DMS 273 (cell line): Measurements from ENCODE around the gene FRAS1.
"Not testable (repeated sequence)": the region's sequence is repeated elsewhere in the genome, so short reads cannot be mapped to it uniquely, and the experiment has no call there.

Experiments
- DNase-seq: peaks from one replicate; lab custom pipeline; 2025; ENCODE audit not compliant: unreplicated experiment; lab: John Stamatoyannopoulos, UW

FRAS1 gene, protein sequence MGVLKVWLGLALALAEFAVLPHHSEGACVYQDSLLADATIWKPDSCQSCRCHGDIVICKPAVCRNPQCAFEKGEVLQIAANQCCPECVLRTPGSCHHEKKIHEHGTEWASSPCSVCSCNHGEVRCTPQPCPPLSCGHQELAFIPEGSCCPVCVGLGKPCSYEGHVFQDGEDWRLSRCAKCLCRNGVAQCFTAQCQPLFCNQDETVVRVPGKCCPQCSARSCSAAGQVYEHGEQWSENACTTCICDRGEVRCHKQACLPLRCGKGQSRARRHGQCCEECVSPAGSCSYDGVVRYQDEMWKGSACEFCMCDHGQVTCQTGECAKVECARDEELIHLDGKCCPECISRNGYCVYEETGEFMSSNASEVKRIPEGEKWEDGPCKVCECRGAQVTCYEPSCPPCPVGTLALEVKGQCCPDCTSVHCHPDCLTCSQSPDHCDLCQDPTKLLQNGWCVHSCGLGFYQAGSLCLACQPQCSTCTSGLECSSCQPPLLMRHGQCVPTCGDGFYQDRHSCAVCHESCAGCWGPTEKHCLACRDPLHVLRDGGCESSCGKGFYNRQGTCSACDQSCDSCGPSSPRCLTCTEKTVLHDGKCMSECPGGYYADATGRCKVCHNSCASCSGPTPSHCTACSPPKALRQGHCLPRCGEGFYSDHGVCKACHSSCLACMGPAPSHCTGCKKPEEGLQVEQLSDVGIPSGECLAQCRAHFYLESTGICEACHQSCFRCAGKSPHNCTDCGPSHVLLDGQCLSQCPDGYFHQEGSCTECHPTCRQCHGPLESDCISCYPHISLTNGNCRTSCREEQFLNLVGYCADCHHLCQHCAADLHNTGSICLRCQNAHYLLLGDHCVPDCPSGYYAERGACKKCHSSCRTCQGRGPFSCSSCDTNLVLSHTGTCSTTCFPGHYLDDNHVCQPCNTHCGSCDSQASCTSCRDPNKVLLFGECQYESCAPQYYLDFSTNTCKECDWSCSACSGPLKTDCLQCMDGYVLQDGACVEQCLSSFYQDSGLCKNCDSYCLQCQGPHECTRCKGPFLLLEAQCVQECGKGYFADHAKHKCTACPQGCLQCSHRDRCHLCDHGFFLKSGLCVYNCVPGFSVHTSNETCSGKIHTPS (N-terminal part only)

DNA sequence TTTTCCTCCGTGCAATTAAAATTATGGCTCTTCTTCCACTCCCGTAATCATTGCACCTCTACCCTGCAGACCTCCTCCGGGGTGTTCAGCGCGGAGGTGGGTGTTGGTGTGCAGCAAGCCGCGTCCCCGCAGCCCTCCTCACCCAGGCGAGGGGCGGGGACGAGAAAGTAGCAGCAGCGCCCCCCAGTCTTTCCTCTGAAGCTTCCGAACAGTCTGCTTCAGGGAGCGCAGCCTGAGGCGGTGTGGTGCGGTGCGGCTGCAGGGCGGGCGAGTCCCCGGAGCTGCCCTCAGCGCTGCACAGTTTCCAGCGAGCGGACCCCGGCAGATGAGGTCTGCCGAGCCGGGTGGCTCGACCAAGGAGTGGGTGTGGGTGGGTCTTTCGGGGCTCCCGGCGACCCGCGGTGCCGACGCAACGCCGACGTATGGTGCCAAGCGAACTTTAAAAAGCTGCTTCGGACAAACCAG lies at the start of gene FRAS1:
Gene FRAS1, plus strand, starts transcription at position 189 of the 465 bp plus-strand sequence. CDS start 687 bp downstream, outside the sequence.
- DNase-seq = peak; percentile 81

DNA sequence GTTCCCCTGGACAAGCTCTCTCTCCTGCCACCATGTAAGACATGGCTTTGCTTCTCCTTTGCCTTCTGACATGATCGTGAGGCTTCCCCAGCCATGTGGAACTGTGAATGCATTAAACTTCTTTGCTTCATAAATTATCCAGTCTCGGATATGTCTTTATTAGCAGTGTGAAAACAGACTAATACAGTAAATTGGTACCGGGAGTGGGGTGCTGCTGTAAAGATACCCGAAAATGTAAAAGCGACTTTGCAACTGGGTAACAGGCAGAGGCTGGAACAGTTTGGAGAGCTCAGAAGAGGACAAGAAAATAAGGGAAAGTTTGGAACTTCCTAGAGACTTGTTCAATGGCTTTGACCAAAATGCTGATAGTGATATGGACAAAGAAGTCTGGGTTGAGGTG lies 46.1 kb upstream of the FRAS1 start:
- not testable (repeated sequence) for DNase-seq

DNA sequence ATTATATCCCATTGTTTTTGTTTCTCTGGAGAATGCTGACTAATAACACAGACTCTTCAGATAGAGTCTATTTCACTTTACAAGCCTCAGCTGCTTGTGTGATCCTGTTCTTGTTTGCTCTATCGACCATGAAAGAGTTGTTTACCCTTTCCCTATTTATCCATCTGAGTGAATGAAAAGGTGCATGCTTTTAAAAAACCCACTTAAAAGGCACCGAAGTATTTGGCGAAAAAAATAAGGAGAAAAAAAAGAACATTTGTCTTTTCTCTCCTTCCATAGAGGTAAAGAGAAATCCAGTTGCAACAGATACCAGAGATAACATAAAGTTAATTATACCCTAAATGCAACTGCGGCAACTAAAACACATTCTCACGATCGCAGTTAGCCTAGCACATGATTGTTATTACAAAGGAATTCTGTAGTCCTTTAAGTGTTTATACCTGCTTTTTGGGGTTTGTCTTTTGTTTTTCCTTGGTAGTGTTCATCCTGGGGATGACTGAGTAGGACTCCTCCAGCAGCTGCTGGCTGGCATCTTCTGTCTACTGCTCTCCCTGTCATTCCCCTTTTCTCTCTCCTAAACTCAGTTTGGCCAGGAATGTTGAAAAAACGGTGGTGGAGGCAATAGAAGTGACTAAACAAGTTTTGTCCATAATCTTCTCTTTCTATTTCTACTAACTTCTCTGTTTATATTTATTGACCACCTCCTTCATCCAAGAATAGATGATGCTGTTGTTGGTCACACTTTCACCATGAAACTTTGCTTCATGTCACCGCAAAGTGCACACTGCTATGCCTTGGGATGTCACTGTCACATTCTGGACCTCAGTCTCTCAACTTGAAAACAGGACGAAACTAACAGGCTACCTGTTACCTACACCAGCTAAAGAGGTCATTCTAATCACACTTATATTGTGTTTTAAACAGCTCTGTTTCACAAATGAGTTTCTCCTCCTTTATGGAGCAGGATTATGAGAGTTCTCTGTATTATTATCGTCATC lies 41.9 kb upstream of the FRAS1 start:
- no peak for DNase-seq

DNA sequence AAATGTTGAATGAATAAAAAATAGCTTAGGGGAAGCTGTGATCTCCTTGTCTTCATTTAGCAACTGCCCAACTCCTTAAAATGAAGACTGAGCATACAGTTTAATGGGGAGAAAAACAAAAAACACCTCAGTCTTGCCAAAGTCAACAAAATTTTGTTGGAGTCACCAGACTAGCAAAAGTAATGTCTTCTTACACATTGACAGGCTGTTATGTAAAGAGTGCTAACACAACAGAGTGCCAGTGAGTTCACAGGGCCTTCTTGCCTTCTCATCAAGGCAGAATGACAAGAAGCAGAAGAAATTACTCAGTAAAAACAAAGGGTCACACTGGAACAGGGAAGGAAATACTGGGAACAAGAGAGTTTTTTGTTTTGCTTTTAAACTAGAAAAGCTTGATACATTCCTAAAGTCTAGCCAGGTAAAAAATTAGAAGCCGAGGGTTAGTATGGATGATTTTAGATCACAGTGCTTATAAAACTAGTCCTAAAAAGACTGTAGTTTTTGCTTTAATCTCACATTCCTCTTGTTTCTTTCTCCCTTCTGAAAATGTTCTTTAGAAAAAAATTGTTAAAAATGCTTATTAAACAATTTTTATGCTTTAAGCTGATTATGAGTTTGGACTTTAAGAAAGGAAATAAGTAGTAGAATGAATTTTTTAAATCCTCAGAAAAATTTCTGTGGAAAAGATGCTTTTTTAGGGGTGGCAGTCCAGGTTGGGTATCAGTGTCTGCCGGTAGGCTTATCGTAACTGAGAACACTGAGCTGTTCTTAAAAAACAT lies 38.7 kb upstream of the FRAS1 start:
- no peak for DNase-seq

DNA sequence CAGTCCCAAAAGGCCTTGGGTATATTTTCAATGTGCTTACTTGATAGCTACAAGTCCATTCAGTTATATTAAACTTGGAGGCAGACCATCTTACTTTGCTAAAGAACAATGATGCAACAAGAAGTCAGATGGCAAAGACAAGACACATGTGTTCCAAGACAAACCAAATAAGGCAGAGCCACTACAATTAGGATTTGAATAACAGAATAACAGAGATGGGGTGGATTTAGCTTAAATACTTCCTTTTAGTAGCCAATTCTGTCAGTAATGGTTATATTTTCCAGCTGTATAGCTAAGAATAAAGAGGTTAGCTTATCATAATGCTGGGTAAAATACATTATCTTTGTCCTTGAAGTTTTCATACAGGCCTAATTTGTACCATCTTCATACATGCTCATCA lies 37.7 kb upstream of the FRAS1 start:
- DNase-seq = no peak

DNA sequence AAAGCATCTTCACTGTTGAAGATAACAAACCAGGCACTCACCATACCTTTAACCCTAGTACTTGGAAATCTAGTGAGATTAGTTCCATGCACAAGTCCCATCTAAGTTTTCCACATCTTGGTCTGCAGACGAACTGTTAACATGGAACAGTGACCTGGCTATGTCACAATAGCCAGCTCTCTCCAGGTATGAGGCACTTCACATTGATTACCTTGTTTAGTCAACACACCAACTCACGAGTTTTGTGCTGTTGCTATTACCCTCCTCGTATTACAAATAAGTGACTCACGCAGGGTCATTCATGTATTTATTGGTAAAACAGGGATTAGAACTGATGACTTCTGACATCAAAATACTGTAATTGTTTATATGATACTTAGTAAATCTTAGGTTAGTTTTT lies 36.4 kb upstream of the FRAS1 start:
- DNase-seq = no peak

DNA sequence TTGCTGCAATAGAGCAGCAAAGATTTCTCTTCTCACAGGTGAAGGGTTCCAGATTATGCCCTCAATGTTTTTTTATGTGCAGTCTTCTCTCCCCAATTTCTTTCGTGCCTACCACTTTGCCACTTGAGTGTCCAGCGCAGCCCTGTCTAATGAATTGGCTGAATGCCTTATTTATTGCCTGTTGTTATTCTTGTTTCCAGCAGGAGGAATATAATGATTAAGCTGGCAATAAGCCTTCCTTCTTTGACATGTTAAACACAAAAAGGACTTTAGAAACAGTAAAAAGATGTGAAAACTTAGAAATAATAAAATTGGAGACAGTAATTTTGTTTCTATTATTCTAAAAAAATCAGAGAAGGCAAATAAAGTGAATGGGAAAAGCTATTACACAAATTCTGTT lies 34.6 kb upstream of the FRAS1 start:
- peak; percentile 2 for DNase-seq

DNA sequence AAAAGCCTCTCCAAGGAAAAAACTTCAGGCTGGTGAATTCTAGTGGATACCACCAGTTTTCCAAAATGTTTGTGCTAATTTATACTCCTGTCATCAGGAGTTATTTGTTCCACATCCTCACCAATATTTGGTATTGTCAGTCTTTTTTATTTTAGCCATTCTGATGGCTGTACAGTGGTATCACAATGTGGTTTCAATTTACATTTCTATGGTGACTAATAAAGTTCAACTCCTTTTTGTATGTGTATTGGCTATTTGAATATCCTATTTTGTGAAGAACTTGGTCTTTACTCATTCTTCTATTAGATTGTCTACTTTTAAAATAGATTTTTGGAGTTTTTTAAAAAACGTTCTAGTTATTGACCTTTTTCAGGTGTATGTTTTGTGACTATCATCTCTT lies 33.0 kb upstream of the FRAS1 start:
- DNase-seq = no peak

DNA sequence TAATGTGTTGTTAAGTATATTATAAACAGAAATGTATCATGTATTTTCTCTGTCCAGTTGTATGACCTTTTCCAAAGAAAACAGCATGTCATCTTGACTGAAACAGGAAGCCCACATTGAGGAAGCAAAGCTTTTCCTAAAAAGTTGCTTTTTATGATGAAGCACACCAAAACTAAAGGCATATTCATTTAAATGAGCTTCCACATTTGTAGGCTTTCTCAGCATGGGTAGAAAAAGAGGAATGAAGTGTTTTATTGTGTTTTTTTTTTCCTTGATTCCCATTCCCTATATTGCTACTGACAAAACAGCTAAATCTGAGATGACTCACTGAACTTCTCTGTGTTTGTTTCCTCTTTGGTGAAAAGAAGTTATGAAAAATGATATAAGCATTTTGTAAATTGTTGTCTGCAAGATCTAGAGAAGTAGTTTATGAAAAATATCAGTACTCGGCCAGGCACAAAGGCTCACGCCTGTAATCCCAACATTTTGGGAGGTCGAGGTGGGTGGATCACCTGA lies 32.5 kb upstream of the FRAS1 start:
- DNase-seq = no peak

DNA sequence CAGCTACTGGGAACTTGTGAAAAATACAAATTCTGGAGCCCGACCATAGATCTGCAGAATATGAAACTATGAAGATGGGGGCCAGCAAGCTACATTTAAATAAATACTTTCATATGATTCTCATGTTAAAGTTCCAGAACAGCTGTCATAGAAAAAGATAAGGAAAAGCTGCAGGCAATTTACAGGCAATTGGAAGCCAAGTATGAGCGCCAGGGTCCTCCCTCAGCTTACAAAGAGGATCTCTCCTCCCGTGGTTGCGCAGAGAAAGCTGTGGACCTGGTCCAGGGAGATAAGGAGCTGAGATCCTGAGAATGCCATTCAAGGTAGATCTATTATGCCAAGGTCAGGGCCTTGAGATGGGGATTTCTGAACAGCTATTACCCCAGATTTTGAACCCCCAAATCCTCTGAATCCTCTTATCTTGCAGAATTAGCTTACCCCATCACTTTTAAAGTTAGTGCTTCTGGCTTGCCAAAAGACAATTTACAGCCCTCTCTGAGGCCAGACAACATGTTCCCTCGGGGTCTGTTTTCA lies 25.6 kb upstream of the FRAS1 start:
- DNase-seq = no peak

DNA sequence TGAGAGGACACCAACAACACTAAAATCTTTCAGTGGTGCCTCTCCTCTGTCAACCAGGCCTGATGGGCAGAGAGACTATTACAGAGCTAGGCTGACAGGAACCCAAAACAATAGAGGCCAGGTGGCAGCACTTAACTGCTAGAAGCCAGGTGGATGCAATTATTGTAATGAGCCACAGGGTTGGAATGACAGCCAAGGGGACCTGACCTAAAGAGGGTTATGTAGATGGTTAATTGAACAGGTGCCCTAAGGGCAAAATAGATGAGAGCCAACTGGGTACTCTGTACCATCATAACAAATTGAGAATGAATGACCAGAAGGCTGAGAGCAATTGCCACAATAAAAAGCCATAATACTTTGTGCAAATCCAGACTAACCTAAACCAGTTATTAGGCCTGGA lies 24.7 kb upstream of the FRAS1 start:
- DNase-seq = peak; percentile 5

DNA sequence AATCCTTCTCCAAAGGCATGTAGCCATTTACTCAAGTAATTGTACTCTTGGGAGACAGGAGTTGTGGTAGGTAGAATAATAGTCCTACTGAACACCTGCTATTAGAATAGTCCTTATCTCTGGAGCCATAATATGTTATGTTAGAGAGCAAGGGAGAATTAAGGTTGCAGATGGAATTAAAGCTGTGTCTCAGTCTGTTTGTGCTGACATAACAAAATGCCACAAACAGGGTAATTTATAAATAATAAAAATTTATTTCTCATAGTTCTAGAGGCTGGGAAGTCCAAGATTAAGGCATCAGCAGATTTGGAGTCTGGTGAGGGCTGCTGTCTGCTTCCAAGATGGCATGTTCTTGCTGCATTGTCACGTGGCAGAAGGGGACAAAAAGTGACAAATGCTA lies 24.2 kb upstream of the FRAS1 start:
- no peak for DNase-seq

DNA sequence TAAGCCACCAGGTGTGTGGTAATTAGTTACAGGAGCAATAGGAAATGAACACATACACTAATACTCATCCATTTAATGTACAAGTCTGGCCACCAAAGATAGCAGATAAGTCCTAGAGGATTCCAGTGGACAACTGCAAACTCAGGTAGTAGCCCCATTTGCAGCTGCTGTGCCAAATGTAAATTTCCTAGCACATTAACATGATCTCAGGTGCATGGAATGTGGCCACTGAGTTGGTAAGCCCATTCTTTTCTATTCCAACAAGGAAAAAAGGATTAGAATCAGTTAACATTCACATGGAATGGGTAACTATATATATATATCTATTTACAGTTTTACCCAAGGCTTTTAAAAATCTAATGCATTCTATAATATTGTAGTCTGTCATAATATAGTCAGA lies 23.3 kb upstream of the FRAS1 start:
- no peak for DNase-seq

DNA sequence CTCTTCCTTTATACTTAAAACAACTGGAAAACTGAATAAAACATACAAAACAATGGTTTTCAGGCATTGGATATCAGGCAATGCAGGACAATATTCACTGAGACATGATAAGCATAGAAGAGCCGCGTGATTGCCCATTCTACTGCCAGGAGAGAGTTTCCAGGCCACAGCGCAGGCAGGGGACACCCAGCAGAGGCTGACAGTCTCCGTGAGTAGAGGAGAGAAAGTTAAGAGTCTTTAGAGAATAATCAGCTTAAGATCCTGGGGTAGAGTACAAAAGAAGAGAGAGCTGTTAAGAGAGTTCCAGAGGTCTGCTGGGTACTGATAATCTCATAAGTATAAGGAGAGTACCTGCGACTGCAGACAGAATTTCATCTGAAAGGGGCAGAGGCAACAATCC lies 18.4 kb upstream of the FRAS1 start:
- no peak for DNase-seq

DNA sequence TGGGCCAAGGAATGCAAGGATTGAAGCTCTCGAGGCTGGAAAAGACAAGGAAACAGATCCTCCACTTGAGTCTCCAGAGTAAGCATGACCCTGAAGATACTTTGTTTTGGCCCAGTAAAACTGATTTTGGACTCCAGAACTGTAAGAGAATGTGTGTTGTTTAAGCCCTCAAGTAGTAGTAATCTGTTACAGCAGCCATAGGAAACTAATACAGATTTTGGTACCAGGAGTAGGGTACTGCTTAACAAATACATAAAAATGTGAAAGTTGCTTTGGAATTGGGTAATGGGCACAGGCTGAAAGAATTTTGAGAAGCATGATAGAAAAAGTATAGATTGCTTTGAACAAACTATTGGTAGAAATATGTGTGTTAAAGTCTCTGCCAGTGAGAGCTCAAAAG lies 17.4 kb upstream of the FRAS1 start:
- no peak for DNase-seq

DNA sequence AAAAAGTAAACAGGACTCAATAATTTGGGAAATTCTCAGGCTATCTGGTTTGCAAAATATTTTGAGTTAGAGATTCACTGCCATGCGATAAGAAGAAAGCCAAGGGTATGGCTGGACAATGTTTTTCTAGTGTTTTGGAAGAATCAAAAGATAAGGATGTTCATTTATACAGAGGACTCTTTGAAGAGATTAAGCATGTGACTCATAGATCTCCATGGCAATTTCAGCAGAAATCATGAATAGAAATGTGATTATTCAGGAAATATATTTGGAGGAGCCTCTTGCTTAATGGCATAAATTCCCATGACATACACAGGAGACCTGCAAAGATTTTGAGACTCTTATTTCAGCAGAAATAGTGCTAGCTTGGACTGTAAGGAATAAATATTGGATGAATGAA lies 16.7 kb upstream of the FRAS1 start:
- DNase-seq = no peak

DNA sequence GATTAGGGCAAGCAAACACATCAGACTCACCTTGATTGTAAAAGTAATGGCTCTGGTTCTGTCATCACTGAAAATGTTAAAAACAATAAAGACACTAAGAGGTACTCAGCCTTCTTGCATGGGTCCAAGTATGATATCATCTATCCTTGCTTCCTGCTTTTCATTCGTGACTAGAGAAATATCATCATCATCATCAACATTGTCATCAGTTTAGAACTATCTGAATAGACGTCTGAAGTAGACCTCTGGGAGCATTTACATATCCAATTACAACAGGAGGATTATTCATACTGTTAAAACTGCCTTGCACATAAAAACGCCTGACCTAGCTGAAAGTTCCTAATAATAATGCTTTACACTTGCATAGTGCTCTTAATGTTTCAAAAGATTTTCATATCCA lies 9.8 kb upstream of the FRAS1 start:
- DNase-seq = no peak

DNA sequence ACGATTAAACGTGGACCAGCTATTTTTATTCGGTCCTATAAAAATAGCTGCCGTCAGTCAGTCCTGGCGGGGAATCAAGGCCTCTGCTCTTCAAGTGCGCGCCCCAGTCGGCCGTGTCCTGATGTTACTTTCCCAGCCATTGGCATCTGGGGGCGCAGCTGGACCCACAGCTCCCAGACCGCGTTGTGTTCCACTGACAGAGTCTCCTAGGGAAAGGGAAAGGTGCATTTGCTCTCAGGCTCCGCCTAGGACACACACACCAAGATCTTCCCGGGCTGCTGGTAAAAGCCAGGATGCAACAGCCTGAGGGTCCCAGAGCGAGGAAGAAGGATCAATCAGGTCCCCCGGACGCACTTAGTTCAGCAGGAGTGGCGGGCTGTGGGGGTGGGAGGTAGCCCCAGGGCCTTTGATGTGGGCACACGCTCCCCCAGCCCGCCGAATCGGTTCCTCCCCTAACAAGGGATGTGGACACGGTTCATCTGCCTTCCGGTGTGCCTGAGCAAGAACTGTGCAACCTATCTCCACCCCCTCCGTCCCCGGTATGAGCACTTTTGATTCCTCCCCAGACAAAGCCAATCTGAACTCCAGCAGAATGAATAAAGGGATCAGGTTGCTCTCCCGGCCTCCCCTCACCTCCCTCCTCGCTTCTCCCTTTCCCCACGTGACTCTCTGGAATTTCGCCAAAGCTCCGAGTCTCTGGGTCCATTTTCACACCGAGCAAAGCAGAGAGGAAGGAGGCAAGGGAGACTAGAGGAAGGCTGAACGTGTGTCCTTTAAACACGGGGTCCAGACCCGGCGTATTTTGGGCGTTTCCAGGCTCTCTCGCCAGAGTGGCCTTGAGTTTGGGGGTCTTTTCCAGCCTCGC lies 626 bp upstream of the FRAS1 start:
- DNase-seq = peak; percentile 98
